Activated CD8-positive, alpha-beta T cell treated with anti-CD3 and anti-CD28 coated beads, Interleukin-2, amount 10 ng/mL, durations not matched to agents 7 days and 5 days (primary cell): ENCODE data around the gene ZNF724. TPM values are rescaled to one million over a fixed set of nuclear protein-coding genes. Genes with fewer than 3 reads are reported as not detected.

Source experiments
- ATAC-seq: fragments of 150-1000 bp; cut with Tn5 transposase; one replicate; pipeline ENCODE4 v1.10.0; 2021; ENCODE audit warnings: moderate library complexity
- CTCF ChIA-PET: fragments of 350-600 bp; sonication (Branson Sonifier 250); formaldehyde crosslinking; loops from one replicate; lab custom pipeline; 2021; ENCODE audit warnings: antibody characterized with exemption; lab: Charles Lee
- POLR2A ChIA-PET: fragments of 350-600 bp; sonication (Branson Sonifier 250); formaldehyde crosslinking; loops from one replicate; lab custom pipeline; 2021; ENCODE audit warnings: antibody characterized with exemption; lab: Charles Lee
- DNase-seq: peaks from one replicate; pipeline ENCODE4 v3.0.0-alpha.2; 2020
- H3K27ac Mint-ChIP-seq: one replicate; pipeline ENCODE4 v1.8.0; 2021; ENCODE audit warnings: mild to moderate bottlenecking, mixed read lengths
- H3K27me3 Mint-ChIP-seq: one replicate; pipeline ENCODE4 v1.8.0; 2021; ENCODE audit warnings: low read depth, mixed read lengths
- H3K36me3 Mint-ChIP-seq: one replicate; pipeline ENCODE4 v1.8.0; 2021; ENCODE audit warnings: low read depth, mixed read lengths
- H3K4me1 Mint-ChIP-seq: one replicate; pipeline ENCODE4 v1.8.0; 2021; ENCODE audit warnings: low read depth, mixed read lengths
- H3K4me3 Mint-ChIP-seq: one replicate; pipeline ENCODE4 v1.8.0; 2021; ENCODE audit warnings: mild to moderate bottlenecking, mixed read lengths
- H3K9me3 Mint-ChIP-seq: one replicate; pipeline ENCODE4 v1.8.0; 2022; ENCODE audit warnings: mixed read lengths; ENCODE audit not compliant: insufficient read depth
- total RNA-seq, 2 experiments: library from RNA; stranded (reverse); gene quantifications; one replicate each; pipeline ENCODE4 v1.2.3, GENCODE V29; 2021

Gene ZNF724
- total RNA-seq, 2 experiments from 2014 or later, result 16.1 to 17.4 TPM

GRCh38 chr19:23222998-23223652, 27.1 kb downstream of the ZNF724 start:
- CTCF ChIA-PET, result no interaction called here
- DNase-seq, result no peak
- Mint-ChIP-seq H3K9me3 (peaks cover 40% of the 10 kb centered on the region), H3K4me1 (no peaks in the 10 kb centered on the region), H3K27ac (no peak overlapping the region), H3K27me3 (no peaks in the 10 kb centered on the region), H3K4me3 (no peak overlapping the region), H3K36me3 (peaks cover 77% of the 10 kb centered on the region)
- POLR2A ChIA-PET, result no interaction called here
- no peak for ATAC-seq

GRCh38 chr19:23203841-23204344, 46.3 kb downstream of the ZNF724 start:
- peaks cover 3% of the 10 kb centered on the region for H3K36me3 Mint-ChIP-seq
- H3K4me3 Mint-ChIP-seq, result no peak overlapping the region
- H3K9me3 Mint-ChIP-seq, result peaks cover 11% of the 10 kb centered on the region
- no peak overlapping the region for H3K27ac Mint-ChIP-seq
- DNase-seq (no peak), ATAC-seq (no peak)
- H3K27me3 Mint-ChIP-seq, result no peaks in the 10 kb centered on the region
- POLR2A ChIA-PET, result no interaction called here
- H3K4me1 Mint-ChIP-seq, result no peaks in the 10 kb centered on the region
- CTCF ChIA-PET, result no interaction called here

- no peak overlapping the region for H3K27ac Mint-ChIP-seq
- POLR2A ChIA-PET, result no interaction called here
- no peak overlapping the region for H3K4me3 Mint-ChIP-seq
- peaks cover 3% of the 10 kb centered on the region for H3K36me3 Mint-ChIP-seq
- H3K4me1 Mint-ChIP-seq, result no peaks in the 10 kb centered on the region
- H3K9me3 Mint-ChIP-seq, result peaks cover 26% of the 10 kb centered on the region
- H3K27me3 Mint-ChIP-seq, result no peaks in the 10 kb centered on the region
- no peak for ATAC-seq
- no peak for DNase-seq
- CTCF ChIA-PET, result no interaction called here
These were observed 59.9 kb downstream of the ZNF724 start for GRCh38 chr19:23190341-23190740.

- POLR2A ChIA-PET, result no interaction called here
- no peaks in the 10 kb centered on the region for H3K4me1 Mint-ChIP-seq
- CTCF ChIA-PET, result no interaction called here
These were observed 66.9 kb downstream of the ZNF724 start for GRCh38 chr19:23183251-23183650.

More at GRCh38 chr19:23183251-23183650, 66.9 kb downstream of the ZNF724 start:
- ATAC-seq (no peak), DNase-seq (no peak)
- Mint-ChIP-seq H3K36me3 (peaks cover 6% of the 10 kb centered on the region), H3K27me3 (no peaks in the 10 kb centered on the region), H3K27ac (no peak overlapping the region), H3K9me3 (peaks cover 42% of the 10 kb centered on the region), H3K4me3 (no peak overlapping the region)

Other genes starting within 250 kb of the ZNF724 start
- not detected for gene ZNF728, start 247.2 kb downstream of the ZNF724 start, total RNA-seq
- 1 to 10 TPM; 1.3 to 2.9 TPM for gene ZNF730, start 133.4 kb downstream of the ZNF724 start, total RNA-seq
- gene ZNF91, start 145.1 kb upstream of the ZNF724 start, total RNA-seq, result 10 to 100 TPM; 32.0 to 35.8 TPM